Small intestine (tissue), 7 donors: ENCODE data around the gene PKP4. TPM values are rescaled to one million over a fixed set of nuclear protein-coding genes. Genes with fewer than 3 reads are reported as not detected.

ENCODE experiments used
- DNase-seq, 2 donors: peaks; one replicate each; pipeline versions ENCODE4 v3.0.0 to v3.0.0-alpha.2; 2013
- FAIRE-seq: peaks from 2 replicates; lab custom pipeline; 2012; peaks lifted over from hg19 to GRCh38; lab: Jason Lieb, UNC
- H3K27ac ChIP-seq, 3 donors: one replicate each; pipeline ENCODE4 v1.5.1; 2013; ENCODE audit warnings: low read length in 2 of 3, mild to moderate bottlenecking in 2 of 3, control low read depth in 1 of 3, inconsistent platforms in 1 of 3, low read depth in 1 of 3, moderate library complexity in 1 of 3
- H3K27me3 ChIP-seq, 3 donors: one replicate each; pipeline ENCODE4 v1.6.1; 2013; ENCODE audit warnings: low read length in 3 of 3, inconsistent platforms in 1 of 3; ENCODE audit not compliant: control insufficient read depth in 3 of 3, insufficient read depth in 3 of 3
- H3K36me3 ChIP-seq, 3 donors: one replicate each; pipeline ENCODE4 v1.6.1; 2013; ENCODE audit warnings: low read length in 3 of 3, inconsistent platforms in 1 of 3, low read depth in 1 of 3, mild to moderate bottlenecking in 1 of 3, moderate library complexity in 1 of 3; ENCODE audit not compliant: control insufficient read depth in 3 of 3, insufficient read depth in 2 of 3
- H3K4me1 ChIP-seq, 3 donors: one replicate each; pipeline ENCODE4 v1.6.1; 2013; ENCODE audit warnings: low read length in 2 of 3, inconsistent platforms in 1 of 3, low read depth in 1 of 3, mild to moderate bottlenecking in 1 of 3, moderate library complexity in 1 of 3; ENCODE audit not compliant: control insufficient read depth in 3 of 3, insufficient read depth in 2 of 3
- H3K4me3 ChIP-seq, 3 donors: one replicate each; pipeline ENCODE4 v1.5.1; 2013; ENCODE audit warnings: low read length in 3 of 3, control low read depth in 1 of 3, inconsistent platforms in 1 of 3, low read depth in 1 of 3, mild to moderate bottlenecking in 1 of 3, moderate library complexity in 1 of 3
- H3K9me3 ChIP-seq, 2 donors: one replicate each; pipeline ENCODE4 v1.6.1; 2013; ENCODE audit warnings: low read depth in 1 of 2, low read length in 1 of 2; ENCODE audit not compliant: control insufficient read depth in 2 of 2, insufficient read depth in 1 of 2
- WGBS, 3 donors: extraction: QIAGEN DNeasy Blood & Tissue Kit; methylation state at CpG; one replicate each; pipeline ENCODE4 v1.1.7; 2013; 5-methylcytosine and 5-hydroxymethylcytosine counted together
- polyA plus RNA-seq, 4 donors: library from polyadenylated mRNA; stranded (reverse) in 3 of 4; unstranded in 1 of 4; fragments of 200-250 nt in 3 of 4; fragments of 120-200 nt in 1 of 4; gene quantifications; one replicate each; pipeline versions ENCODE4 v1.2.1 to v1.2.3, GENCODE V29; 2013
- donor health status: healthy with polysubstance abuse.
- donor health status: control.
- donor health status: control.
- donor health status: Bipolar disorder and iron deficiency.
- donor health status: healthy.

Gene PKP4
- polyA plus RNA-seq, 4 donors: 16.8 to 54.3 (median 23.3) TPM

DNA sequence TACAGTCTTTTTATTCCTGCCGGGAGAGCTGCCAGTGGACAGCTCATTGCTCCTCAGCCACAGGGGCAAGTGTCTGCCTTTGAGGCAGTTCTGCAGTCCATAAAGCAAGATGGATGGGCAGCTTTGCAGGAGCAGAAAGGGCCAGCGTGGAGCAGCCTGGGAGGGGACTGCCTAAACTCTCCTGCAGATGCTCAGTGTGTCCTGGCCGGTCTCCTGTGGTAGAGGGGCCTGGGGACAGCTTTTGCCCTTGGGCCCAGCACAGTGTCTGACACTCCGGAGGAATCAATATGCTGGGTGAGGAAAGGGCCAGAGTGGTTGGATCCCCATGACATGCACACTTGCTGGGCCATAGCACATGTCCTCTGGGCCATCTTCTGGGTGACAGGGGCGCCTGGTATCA, 272.7 kb downstream of the PKP4 start:
- Histone ChIP-seq H3K27me3 (no peaks in the 10 kb centered on the region), H3K9me3 (no peaks in the 10 kb centered on the region), H3K36me3 (no peaks in the 10 kb centered on the region), H3K4me3 (no peak overlapping the region), H3K4me1 (peaks cover 0 to 25% (median 4%) of the 10 kb centered on the region in 3 donors), H3K27ac (no peak overlapping the region)
- FAIRE-seq (no peak), DNase-seq (no peak)
- WGBS, 3 donors: 78 to 90% (median 88%) methylated on average over 5 of the region's 5 CpGs

DNA sequence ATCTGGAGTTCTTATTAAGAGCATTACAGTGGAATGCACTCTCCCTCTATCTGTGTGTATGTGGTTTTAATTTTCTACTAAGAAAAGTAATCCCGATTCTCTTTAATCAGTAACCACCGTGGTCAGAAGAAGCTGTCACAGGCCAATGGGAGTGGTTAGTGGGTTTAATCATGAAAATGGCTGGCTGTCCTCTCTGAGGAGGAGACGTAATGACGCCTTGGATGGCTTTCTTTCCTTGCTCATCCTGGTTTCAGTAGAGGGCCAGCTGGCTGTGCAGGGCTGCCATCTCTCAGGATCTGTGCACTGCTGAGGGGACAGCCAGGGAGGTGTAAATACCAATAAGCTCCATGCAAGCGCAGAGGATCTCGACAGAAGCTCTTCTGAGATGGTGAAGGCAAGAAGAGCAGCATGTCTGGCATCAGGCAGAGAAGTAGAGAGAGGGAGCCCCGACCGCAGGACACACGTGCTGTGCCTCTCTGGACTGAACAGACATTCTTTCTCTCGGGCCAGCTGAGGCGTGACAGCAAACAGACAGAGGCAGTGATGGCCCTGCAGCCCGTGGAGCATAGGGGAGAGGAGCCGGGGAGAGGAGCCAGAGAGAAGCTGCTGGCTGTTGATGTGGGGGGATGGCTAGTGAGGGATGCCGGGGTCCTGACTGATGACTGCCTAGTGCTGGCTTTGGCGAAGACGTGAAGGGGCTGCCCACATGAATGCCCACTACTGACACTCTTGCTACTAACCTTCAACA, 273.3 kb downstream of the PKP4 start:
- Histone ChIP-seq H3K27me3 (no peaks in the 10 kb centered on the region), H3K27ac (no peak overlapping the region), H3K4me1 (peaks cover 0 to 19% (median 4%) of the 10 kb centered on the region in 3 donors), H3K36me3 (no peaks in the 10 kb centered on the region), H3K9me3 (no peaks in the 10 kb centered on the region), H3K4me3 (no peak overlapping the region)
- 81 to 89% (median 84%) methylated on average over 16 of the region's 16 CpGs for WGBS, 3 donors
- no peak for DNase-seq
- FAIRE-seq: no peak

DNA sequence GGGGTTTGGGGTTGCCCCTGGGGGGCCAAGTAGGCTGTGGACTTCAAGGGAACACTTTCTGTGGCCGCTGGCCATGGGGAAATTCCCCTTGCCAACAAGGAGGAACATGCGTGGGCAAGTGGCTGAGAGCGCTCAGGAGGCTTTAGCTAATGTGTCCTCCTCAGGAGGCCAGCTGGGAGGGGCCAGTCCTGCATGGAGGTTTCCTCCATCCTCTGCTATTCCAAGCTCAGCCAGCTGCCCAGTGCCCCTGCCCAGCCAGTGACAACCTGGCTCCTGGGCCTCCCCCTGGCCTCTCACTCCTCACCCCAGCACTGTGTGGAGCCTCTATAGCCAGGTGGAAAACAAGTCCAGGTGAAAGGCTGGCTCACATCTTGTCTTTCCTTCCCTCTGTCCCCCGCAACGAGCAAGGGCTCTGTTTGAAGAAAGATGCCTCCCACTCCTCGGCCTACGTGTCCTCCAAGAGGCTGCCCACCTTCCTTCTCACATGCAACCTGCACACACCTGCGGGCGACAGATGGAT, 273.9 kb downstream of the PKP4 start:
- WGBS, 3 donors: 87 to 93% (median 92%) methylated on average over 9 of the region's 9 CpGs
- no peak for FAIRE-seq
- H3K9me3 ChIP-seq: no peaks in the 10 kb centered on the region
- peaks cover 0 to 12% (median 4%) of the 10 kb centered on the region in 3 donors for H3K4me1 ChIP-seq
- H3K27ac ChIP-seq: no peak overlapping the region
- H3K27me3 ChIP-seq: no peaks in the 10 kb centered on the region
- DNase-seq: no peak
- H3K36me3 ChIP-seq: no peaks in the 10 kb centered on the region
- no peak overlapping the region for H3K4me3 ChIP-seq

DNA sequence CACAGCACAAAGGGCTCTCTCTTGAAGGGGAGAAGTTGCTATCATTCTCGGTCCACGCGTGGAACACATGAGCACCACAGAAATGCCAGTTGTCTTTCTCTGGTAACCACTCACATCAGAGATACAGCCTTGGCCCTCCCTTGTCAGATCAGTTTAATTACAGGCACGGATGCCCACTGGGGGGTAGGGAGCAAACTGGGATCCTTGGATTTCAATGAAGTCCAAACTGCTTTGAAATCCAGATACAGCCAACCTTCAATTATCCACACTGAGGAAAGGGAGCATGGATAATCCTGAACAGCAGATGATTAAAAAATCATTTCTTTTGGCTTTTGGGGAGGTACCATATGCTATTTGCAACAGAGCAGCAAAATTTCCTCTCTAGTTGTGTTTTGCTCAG, 274.6 kb downstream of the PKP4 start:
- H3K9me3 ChIP-seq: no peaks in the 10 kb centered on the region
- peaks cover 0 to 8% (median 0%) of the 10 kb centered on the region in 3 donors for H3K4me1 ChIP-seq
- H3K27ac ChIP-seq: no peak overlapping the region
- no peaks in the 10 kb centered on the region for H3K36me3 ChIP-seq
- WGBS, 3 donors: 93% methylated on average over 4 of the region's 4 CpGs
- H3K27me3 ChIP-seq: no peaks in the 10 kb centered on the region
- no peak for FAIRE-seq
- no peak for DNase-seq
- H3K4me3 ChIP-seq: no peak overlapping the region

Other genes with a start within 250 kb of the PKP4 start
- under 1 TPM in 2 of 4 donors, not detected in 2; 0.09 to 0.37 TPM for gene CCDC148, start 199 bp upstream of the PKP4 start, polyA plus RNA-seq